MM.1S (cell line): ENCODE measurements around the gene DNASE1L2.

Experiments used
- EZH2 ChIP-seq: fragments of 300-600 bp; sonication (generic); optimal IDR thresholded peaks from 2 replicates; pipeline ENCODE3; 2017; ENCODE audit warnings: low read depth, mild to moderate bottlenecking, antibody characterized with exemption, low read length, mixed read lengths
- EZH2phosphoT487 ChIP-seq: fragments of 300-600 bp; sonication (generic); IDR thresholded peaks from 2 replicates; pipeline ENCODE4 v1.6.1; 2018; ENCODE audit warnings: antibody characterized with exemption, low read length
- TF ChIP-seq, protein P1 (sequence below): fragments of 300-600 bp; sonication (generic); IDR thresholded peaks from 2 replicates; pipeline ENCODE4 v1.5.1; 2016; ENCODE audit warnings: antibody characterized with exemption, low read length, mixed read lengths

DNA sequence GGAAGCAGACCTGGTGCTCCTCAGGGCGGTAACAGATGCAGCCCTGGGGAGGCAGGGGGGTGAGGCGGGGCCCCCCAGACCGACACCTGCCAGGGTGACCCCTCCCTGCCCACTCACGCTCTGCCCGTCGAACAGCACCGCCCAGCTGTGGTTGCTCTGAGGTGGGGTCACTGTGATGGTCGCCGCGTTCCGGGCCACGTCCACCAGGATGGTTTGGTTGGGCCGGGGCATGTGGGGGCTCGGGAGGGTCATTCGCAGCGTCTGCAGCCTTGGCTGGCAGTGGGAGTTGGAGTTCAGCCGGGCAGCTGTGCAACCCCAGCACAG lies 26.3 kb upstream of the DNASE1L2 start:
- TF ChIP-seq, protein P1, sequence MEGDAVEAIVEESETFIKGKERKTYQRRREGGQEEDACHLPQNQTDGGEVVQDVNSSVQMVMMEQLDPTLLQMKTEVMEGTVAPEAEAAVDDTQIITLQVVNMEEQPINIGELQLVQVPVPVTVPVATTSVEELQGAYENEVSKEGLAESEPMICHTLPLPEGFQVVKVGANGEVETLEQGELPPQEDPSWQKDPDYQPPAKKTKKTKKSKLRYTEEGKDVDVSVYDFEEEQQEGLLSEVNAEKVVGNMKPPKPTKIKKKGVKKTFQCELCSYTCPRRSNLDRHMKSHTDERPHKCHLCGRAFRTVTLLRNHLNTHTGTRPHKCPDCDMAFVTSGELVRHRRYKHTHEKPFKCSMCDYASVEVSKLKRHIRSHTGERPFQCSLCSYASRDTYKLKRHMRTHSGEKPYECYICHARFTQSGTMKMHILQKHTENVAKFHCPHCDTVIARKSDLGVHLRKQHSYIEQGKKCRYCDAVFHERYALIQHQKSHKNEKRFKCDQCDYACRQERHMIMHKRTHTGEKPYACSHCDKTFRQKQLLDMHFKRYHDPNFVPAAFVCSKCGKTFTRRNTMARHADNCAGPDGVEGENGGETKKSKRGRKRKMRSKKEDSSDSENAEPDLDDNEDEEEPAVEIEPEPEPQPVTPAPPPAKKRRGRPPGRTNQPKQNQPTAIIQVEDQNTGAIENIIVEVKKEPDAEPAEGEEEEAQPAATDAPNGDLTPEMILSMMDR = no peak
- TF ChIP-seq EZH2 (no peak), EZH2phosphoT487 (no peak)
